GM18520 (cell line): Measurements from ENCODE around the gene SLC25A29.

Experiments
- ATAC-seq: cut with Tn5 transposase; IDR thresholded peaks from one replicate; pipeline ENCODE4 v1.9.1; 2021; ENCODE audit not compliant: unreplicated experiment

The SLC25A29 gene

GRCh38 chr14:100282766-100283419 lies 23.4 kb downstream of the SLC25A29 start:
- ATAC-seq = no peak

- ATAC-seq = no peak
Observed at GRCh38 chr14:100282083-100282350, 24.2 kb downstream of the SLC25A29 start.

GRCh38 chr14:100281286-100282082 lies 24.8 kb downstream of the SLC25A29 start:
- no peak for ATAC-seq

DNA sequence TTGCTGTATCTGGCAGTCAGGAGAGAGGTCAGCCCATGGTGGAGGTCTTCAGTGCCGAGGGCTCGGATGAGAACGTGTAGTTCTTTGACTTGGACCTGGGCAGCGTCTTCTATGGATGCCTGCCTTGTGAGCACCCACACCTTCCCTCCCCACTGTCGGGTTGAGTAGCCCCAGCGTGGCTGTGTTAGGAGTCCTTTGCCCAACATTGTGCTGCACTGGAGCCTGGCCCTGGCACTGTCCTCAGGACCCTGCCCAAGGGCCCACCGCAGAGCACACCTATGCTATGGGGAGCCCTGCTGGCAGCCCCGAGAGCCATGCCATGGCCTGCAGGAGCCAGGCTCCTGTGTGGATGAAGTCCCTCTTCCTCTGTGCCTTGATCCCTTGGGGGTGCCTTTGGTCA lies 26.7 kb downstream of the SLC25A29 start:
- ATAC-seq = no peak

GRCh38 chr14:100279133-100279532 lies 27.1 kb downstream of the SLC25A29 start:
- ATAC-seq = no peak

DNA sequence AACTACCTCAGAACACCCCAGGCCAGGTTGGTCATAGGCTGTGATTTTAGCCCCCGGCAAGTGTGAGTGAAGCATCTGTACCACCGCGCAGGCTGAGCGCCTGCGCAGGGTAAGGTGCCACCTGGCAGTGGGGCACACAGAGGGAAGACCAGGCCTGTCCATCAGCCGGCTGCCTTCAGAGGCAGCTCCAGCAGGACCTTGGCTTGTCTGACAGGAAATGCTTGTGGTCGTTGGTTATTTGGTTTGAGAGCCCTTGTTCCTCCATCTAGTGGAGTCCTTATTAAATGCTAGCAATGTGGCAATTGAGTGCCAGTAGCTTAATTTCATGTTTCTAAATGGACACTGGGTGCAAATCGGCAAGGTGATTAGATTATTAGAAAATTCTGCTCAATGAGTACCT lies 27.5 kb downstream of the SLC25A29 start:
- ATAC-seq = no peak

DNA sequence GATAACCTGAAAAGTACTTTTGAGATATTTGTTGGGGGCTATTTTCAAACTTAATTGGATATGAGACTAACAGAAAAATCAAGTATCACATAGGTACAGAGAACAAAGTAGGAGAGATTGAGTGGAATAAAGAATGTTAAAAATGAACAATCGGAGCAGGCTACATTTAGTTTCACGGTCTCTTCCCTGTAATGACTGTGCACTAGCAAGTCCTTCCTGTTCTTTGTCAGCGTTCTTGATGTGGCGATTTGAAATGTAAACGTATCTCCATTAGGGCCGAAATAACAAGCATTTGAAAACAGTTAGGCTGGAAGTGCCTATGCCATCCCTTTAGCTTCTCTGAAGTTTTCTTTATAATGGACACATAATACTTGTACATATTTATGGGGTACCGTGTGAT lies 31.0 kb downstream of the SLC25A29 start:
- no peak for ATAC-seq

- no peak for ATAC-seq
Observed at GRCh38 chr14:100274250-100274649, 32.0 kb downstream of the SLC25A29 start.

DNA sequence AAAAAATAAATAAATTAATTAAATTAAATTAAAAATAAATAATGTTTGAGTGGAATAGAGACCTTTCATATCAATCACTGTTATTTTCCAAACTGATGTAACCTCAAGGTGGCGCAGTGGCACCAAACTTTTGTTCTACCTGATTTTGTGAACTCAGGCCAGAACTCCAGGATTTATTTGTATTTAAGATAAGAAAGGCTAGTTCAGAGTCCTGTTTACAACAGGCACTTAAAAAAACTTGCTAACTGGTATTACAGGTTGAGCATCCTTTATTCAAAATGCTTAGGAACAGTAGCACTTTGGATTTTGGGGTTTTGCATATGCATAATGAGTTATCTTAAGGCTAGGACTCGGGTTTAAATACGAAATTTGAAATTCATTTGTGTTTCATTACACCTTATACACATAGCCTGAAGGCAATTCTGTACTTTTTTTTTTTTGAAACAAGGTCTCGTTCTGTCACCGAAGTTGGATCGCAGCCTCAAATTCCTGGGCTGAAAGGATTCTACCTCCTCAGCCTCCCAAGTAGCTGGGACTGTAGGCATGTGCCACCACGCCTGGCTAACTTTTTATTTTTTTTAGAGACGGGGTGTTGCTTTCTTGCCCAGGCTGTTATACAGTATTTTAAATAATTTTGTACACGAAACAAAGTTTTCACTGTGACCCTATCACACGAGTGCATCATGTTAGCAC lies 34.9 kb downstream of the SLC25A29 start:
- no peak for ATAC-seq

GRCh38 chr14:100268591-100269207 lies 37.5 kb downstream of the SLC25A29 start:
- ATAC-seq = no peak

GRCh38 chr14:100267990-100268389 lies 38.3 kb downstream of the SLC25A29 start:
- ATAC-seq = no peak

DNA sequence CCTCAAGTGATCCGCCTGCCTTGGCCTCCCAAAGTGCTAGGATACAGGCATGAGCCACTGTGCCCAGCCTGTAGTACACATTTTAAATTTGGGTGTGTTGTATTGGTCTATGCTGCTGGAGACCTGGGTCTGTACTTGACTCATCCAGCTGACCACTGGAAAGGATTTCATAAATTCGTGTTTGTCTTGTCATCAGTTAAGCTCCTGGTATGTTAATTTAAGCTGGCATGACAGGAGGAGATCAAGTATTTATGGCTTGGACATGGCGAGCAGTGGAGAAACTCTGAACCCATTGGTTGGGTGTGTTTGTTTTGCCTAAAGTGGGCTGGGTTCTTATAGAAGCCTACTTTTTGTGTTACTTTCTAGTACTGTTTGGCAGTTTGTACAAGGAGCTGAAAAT lies 43.1 kb downstream of the SLC25A29 start:
- ATAC-seq = no peak

GRCh38 chr14:100262545-100262944 lies 43.7 kb downstream of the SLC25A29 start:
- no peak for ATAC-seq

DNA sequence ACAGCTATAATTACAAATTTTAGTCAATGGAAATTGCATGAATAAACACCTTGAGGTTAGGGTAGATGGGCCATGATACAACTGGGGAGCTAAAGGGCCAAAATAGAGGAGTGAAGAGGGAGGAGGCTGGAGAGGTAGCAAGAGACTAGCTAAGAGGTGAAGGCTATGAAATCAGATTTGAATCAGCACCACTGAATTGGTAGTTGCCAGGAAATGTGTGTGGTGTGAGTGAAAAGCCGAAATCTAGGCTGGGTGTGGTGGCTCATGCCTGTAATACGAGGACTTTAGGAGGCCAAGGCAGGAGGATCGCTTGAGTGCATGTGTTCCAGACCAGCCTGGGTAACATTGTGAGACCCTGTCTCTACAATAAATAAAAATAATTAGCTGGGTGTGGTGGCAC lies 44.6 kb downstream of the SLC25A29 start:
- ATAC-seq = no peak

GRCh38 chr14:100256339-100256895 lies 49.8 kb downstream of the SLC25A29 start:
- ATAC-seq = peak; percentile 45

DNA sequence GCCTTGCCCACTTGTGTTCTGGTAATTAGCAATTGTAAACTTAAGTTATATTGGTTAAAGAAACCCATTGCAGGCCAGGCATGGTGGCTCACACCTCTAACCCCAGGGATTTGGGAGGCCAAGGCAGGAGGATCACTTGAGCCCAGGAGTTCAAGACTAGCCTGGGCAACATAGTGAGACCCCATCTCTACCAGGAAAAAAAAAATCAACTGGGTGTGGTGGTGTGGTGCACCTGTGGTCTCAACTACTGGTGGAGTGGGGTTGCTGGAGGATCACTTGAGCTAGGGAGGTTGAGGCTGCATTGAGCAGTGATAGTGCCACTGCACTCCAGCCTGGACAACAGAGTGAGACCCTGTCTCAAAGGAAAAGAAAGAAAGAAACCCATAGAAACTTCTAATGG lies 53.6 kb downstream of the SLC25A29 start:
- ATAC-seq = no peak

GRCh38 chr14:100250732-100251465 lies 55.3 kb downstream of the SLC25A29 start:
- no peak for ATAC-seq

GRCh38 chr14:100246809-100247428 lies 59.3 kb downstream of the SLC25A29 start:
- no peak for ATAC-seq

- no peak for ATAC-seq
Observed at GRCh38 chr14:100243020-100243419, 63.2 kb downstream of the SLC25A29 start.

GRCh38 chr14:100241279-100241678 lies 65.0 kb downstream of the SLC25A29 start:
- ATAC-seq = no peak
